A673 (cell line): ENCODE data around the gene GULP1.

Experiments
- CTCF ChIP-seq: fragments of 300-800, 200-600 bp; sonication (generic); conservative IDR thresholded peaks from 2 replicates; pipeline ENCODE4 v1.5.1; 2017; ENCODE audit warnings: low read depth, mild to moderate bottlenecking, antibody characterized with exemption, low read length, moderate library complexity, mixed read lengths
- EZH2 ChIP-seq: fragments of 200-600 bp; sonication (generic); IDR thresholded peaks from 2 replicates; pipeline ENCODE4 v1.6.1; 2017; ENCODE audit warnings: borderline replicate concordance, low read depth, mild to moderate bottlenecking, mixed read lengths, antibody characterized with exemption, low read length; ENCODE audit not compliant: poor library complexity, severe bottlenecking

- TF ChIP-seq CTCF, result no peak
- TF ChIP-seq EZH2, result no peak
Observed at GRCh38 chr2:188328419-188328818, 36.7 kb downstream of the GULP1 start.
